ENCODE data around the gene SKI.

DNA sequence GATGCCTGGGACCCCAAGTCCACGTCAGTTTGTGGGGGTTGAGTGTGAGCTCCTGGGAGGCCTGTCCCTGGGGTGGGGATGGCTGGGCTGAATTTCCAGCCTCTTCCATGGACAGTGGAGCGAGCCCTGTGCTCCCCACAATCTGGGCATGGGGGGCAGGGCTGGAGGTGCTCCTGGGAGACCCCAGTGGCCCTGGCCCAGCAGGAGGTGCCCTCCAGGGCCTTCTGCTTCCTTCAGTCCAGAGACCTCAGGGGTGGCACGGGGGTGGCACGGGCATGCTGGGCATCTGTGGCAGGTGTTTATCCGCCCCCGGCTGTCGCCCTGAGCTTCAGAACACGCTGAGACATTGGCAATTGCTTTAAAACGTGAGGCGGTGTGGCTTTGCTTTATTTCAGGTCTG, 122.4 kb downstream of the SKI start:
- no peak for TF ChIP-seq CTCF (IDR thresholded peaks at IDR 0.05; ENCODE audit: low read length)
- TF ChIP-seq EZH2 (IDR thresholded peaks at IDR 0.05; ENCODE audit: borderline replicate concordance, low read length): no peak

Data from OCI-LY1 (cell line).